Hepatocyte (in vitro differentiated cells): Measurements from ENCODE around the gene BTC. TPM values are rescaled to one million over a fixed set of nuclear protein-coding genes. Genes with fewer than 3 reads are reported as not detected.

Source experiments
- DNase-seq: peaks from one replicate; pipeline ENCODE4 v3.0.0-alpha.2; 2016; ENCODE audit warnings: low spot score
- H2AFZ ChIP-seq: fragments of 200-600 bp; sonication (generic); 2 replicates; pipeline ENCODE4 v1.6.0; 2016; ENCODE audit warnings: antibody characterized with exemption, mild to moderate bottlenecking
- H3K27ac ChIP-seq: fragments of 200-600 bp; sonication (generic); 2 replicates; pipeline ENCODE4 v1.5.1; 2016; ENCODE audit warnings: mild to moderate bottlenecking
- H3K27me3 ChIP-seq: fragments of 200-600 bp; sonication (generic); 2 replicates; pipeline ENCODE4 v1.6.1; 2016
- H3K36me3 ChIP-seq: fragments of 200-600 bp; sonication (generic); replicated peaks from 2 replicates; pipeline ENCODE4 v1.5.1; 2016; ENCODE audit warnings: low read depth; ENCODE audit not compliant: insufficient read depth
- H3K4me1 ChIP-seq: fragments of 200-600 bp; sonication (generic); 2 replicates; pipeline ENCODE4 v1.5.1; 2016; ENCODE audit warnings: mild to moderate bottlenecking, moderate library complexity; ENCODE audit not compliant: insufficient read depth
- H3K4me2 ChIP-seq: fragments of 200-600 bp; sonication (generic); 2 replicates; pipeline ENCODE4 v1.6.0; 2016
- H3K4me3 ChIP-seq: fragments of 200-600 bp; sonication (generic); 2 replicates; pipeline ENCODE4 v1.5.1; 2016; ENCODE audit warnings: mild to moderate bottlenecking
- H3K79me2 ChIP-seq: fragments of 200-600 bp; sonication (generic); 2 replicates; pipeline ENCODE4 v1.6.0; 2017; ENCODE audit warnings: mild to moderate bottlenecking
- H3K9me2 ChIP-seq: fragments of 200-600 bp; sonication (generic); replicated peaks from 2 replicates; pipeline ENCODE4 v1.6.0; 2017; ENCODE audit warnings: mild to moderate bottlenecking; ENCODE audit not compliant: insufficient read depth
- H3K9me3 ChIP-seq: fragments of 200-600 bp; sonication (generic); 2 replicates; pipeline ENCODE4 v1.5.1; 2016; ENCODE audit warnings: low read depth, mild to moderate bottlenecking
- H4K20me1 ChIP-seq: fragments of 200-600 bp; sonication (generic); 2 replicates; pipeline ENCODE4 v1.6.0; 2016; ENCODE audit warnings: mild to moderate bottlenecking; ENCODE audit not compliant: insufficient read depth, poor library complexity, severe bottlenecking
- EZH2 ChIP-seq: fragments of 200-600 bp; sonication (generic); IDR thresholded peaks from 2 replicates; pipeline ENCODE4 v1.6.1; 2016; ENCODE audit warnings: antibody characterized with exemption, mild to moderate bottlenecking, borderline replicate concordance
- EZH2phosphoT487 ChIP-seq: fragments of 200-600 bp; sonication (generic); IDR thresholded peaks from one replicate; pipeline ENCODE4 v1.6.1; 2018; ENCODE audit warnings: antibody characterized with exemption, mild to moderate bottlenecking, low read depth, moderate library complexity; ENCODE audit not compliant: unreplicated experiment, severe bottlenecking
- WGBS: methylation state at CpG from one replicate; pipeline ENCODE4 v1.1.6; 2016; ENCODE audit warnings: low lambda C conversion rate; ENCODE audit errors: missing lambda C conversion rate; 5-methylcytosine and 5-hydroxymethylcytosine counted together
- polyA plus RNA-seq: library from polyadenylated mRNA; unstranded; fragments of >200 nt; fragmentation: Nextera tagmentation; extraction: Ambion mirVana; gene quantifications from 2 replicates; pipeline ENCODE4 v1.2.1, GENCODE V29; 2016
- total RNA-seq: library from RNA; depleted of rRNA; stranded (reverse); fragments of >200 nt; gene quantifications from 2 replicates; pipeline ENCODE4 v1.2.3, GENCODE V29; 2014
- TF ChIP-seq, protein P1 (sequence below): fragments of 200-600 bp; sonication (generic); IDR thresholded peaks from 2 replicates; pipeline ENCODE4 v1.5.1; 2016; ENCODE audit warnings: antibody characterized with exemption, mild to moderate bottlenecking; ENCODE audit not compliant: poor library complexity

Gene BTC
- total and polyA plus RNA-seq, 2 experiments from 2014 or later: 2.0 to 2.5 TPM

GRCh38 chr4:74758551-74759145 lies 35.7 kb downstream of the BTC start:
- no peak for TF ChIP-seq EZH2phosphoT487
- no peak for TF ChIP-seq EZH2
- TF ChIP-seq, protein P1, sequence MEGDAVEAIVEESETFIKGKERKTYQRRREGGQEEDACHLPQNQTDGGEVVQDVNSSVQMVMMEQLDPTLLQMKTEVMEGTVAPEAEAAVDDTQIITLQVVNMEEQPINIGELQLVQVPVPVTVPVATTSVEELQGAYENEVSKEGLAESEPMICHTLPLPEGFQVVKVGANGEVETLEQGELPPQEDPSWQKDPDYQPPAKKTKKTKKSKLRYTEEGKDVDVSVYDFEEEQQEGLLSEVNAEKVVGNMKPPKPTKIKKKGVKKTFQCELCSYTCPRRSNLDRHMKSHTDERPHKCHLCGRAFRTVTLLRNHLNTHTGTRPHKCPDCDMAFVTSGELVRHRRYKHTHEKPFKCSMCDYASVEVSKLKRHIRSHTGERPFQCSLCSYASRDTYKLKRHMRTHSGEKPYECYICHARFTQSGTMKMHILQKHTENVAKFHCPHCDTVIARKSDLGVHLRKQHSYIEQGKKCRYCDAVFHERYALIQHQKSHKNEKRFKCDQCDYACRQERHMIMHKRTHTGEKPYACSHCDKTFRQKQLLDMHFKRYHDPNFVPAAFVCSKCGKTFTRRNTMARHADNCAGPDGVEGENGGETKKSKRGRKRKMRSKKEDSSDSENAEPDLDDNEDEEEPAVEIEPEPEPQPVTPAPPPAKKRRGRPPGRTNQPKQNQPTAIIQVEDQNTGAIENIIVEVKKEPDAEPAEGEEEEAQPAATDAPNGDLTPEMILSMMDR: no peak
- no peak for DNase-seq
- no peak overlapping the region for H3K27ac ChIP-seq

GRCh38 chr4:74757136-74757535 lies 37.2 kb downstream of the BTC start:
- no peaks in the 10 kb centered on the region for H3K9me2 ChIP-seq
- H3K4me2 ChIP-seq: no peak overlapping the region
- no peaks in the 10 kb centered on the region for H3K36me3 ChIP-seq
- TF ChIP-seq, protein P1: no peak
- TF ChIP-seq EZH2phosphoT487: no peak
- no peaks in the 10 kb centered on the region for H4K20me1 ChIP-seq
- no peak overlapping the region for H3K27ac ChIP-seq
- no peak overlapping the region for H2AFZ ChIP-seq
- H3K4me3 ChIP-seq: no peak overlapping the region
- no peaks in the 10 kb centered on the region for H3K9me3 ChIP-seq
- no peak for DNase-seq
- H3K27me3 ChIP-seq: no peaks in the 10 kb centered on the region
- H3K4me1 ChIP-seq: peaks cover 5% of the 10 kb centered on the region
- H3K79me2 ChIP-seq: no peaks in the 10 kb centered on the region

More at GRCh38 chr4:74758551-74759145, 35.7 kb downstream of the BTC start:
- no peaks in the 10 kb centered on the region for H3K9me3 ChIP-seq
- H2AFZ ChIP-seq: no peak overlapping the region
- no peaks in the 10 kb centered on the region for H3K79me2 ChIP-seq
- peaks cover 5% of the 10 kb centered on the region for H3K4me1 ChIP-seq
- H3K9me2 ChIP-seq: no peaks in the 10 kb centered on the region
- 70% methylated on average over 5 of the region's 5 CpGs for WGBS
- no peak overlapping the region for H3K4me2 ChIP-seq
- H3K27me3 ChIP-seq: no peaks in the 10 kb centered on the region
- H4K20me1 ChIP-seq: no peaks in the 10 kb centered on the region
- H3K36me3 ChIP-seq: no peaks in the 10 kb centered on the region
- H3K4me3 ChIP-seq: no peak overlapping the region

GRCh38 chr4:74755486-74755885 lies 38.8 kb downstream of the BTC start:
- no peak for DNase-seq
- 77% methylated on average over 7 of the region's 7 CpGs for WGBS
- Histone ChIP-seq H4K20me1 (no peaks in the 10 kb centered on the region), H3K4me1 (peaks cover 5% of the 10 kb centered on the region), H3K9me2 (no peaks in the 10 kb centered on the region), H2AFZ (no peak overlapping the region), H3K36me3 (no peaks in the 10 kb centered on the region), H3K4me3 (no peak overlapping the region), H3K27me3 (no peaks in the 10 kb centered on the region), H3K9me3 (no peaks in the 10 kb centered on the region), H3K27ac (no peak overlapping the region), H3K4me2 (no peak overlapping the region), H3K79me2 (no peaks in the 10 kb centered on the region)
- TF ChIP-seq EZH2phosphoT487 (no peak), EZH2 (no peak)
- TF ChIP-seq, protein P1: no peak

- no peaks in the 10 kb centered on the region for H4K20me1 ChIP-seq
- no peaks in the 10 kb centered on the region for H3K36me3 ChIP-seq
- H3K9me3 ChIP-seq: no peaks in the 10 kb centered on the region
- no peaks in the 10 kb centered on the region for H3K27me3 ChIP-seq
- H3K9me2 ChIP-seq: no peaks in the 10 kb centered on the region
- no peak overlapping the region for H2AFZ ChIP-seq
- H3K79me2 ChIP-seq: no peaks in the 10 kb centered on the region
- H3K4me2 ChIP-seq: no peak overlapping the region
- DNase-seq: no peak
- H3K27ac ChIP-seq: no peak overlapping the region
- TF ChIP-seq, protein P1: no peak
- TF ChIP-seq EZH2 (no peak), EZH2phosphoT487 (no peak)
- peaks cover 5% of the 10 kb centered on the region for H3K4me1 ChIP-seq
- H3K4me3 ChIP-seq: no peak overlapping the region
These were observed 40.1 kb downstream of the BTC start for GRCh38 chr4:74754218-74754617.
